Thyroid gland (tissue), 4 donors: Measurements from ENCODE around the gene ZNF799.

ENCODE experiments used
- CTCF ChIP-seq, 6 experiments: fragments of 200-600 bp in 3 of 6; fragments of 450-650 bp in 3 of 6; sonication (generic) in 3 of 6; IDR thresholded peaks; one replicate each; pipeline ENCODE4 v1.5.1; 2016 to 2019; ENCODE audit warnings: antibody characterized with exemption in 6 of 6, mild to moderate bottlenecking in 2 of 6, inconsistent platforms in 1 of 6, moderate library complexity in 1 of 6
- POLR2A ChIP-seq, 2 donors: fragments of 450-650 bp; IDR thresholded peaks; one replicate each; pipeline ENCODE4 v1.6.1; 2017; ENCODE audit warnings: antibody characterized with exemption in 2 of 2, mild to moderate bottlenecking in 2 of 2, moderate library complexity in 1 of 2

- TF ChIP-seq POLR2A (IDR thresholded peaks at IDR 0.05) (peak; percentile 45 to 97), CTCF (IDR thresholded peaks at IDR 0.05) (peak in 5 of 6 experiments; percentile 42 to 84 (median 74))
Measured at GRCh38 chr19:12365236-12366162, 35.6 kb downstream of the ZNF799 start, which contains the start of gene ZNF442.
